K562 (cell line): ENCODE data around the gene CDH3. TPM values are rescaled to one million over a fixed set of nuclear protein-coding genes. Genes with fewer than 3 reads are reported as not detected.

Experiments
- ATAC-seq: fragments of 200-7000 bp; cut with Tn5 transposase; 3 replicates; pipeline ENCODE4 v1.9.1; 2020; ENCODE audit warnings: moderate library complexity
- BruUV-seq: library from RNA; stranded (reverse); fragments of 400-500 nt; replicated peaks from 2 replicates; lab custom pipeline; 2021; lab: Mats Ljungman, UMichigan
- CTCF ChIA-PET: fragments of 300-600 bp; formaldehyde crosslinking; extraction: SDS; loops from one replicate; lab custom pipeline; 2021; ENCODE audit warnings: low intra/inter-chr PET ratio; lab: Yijun Ruan, JAX
- POLR2A ChIA-PET: fragments of 300-600, 350-650 bp; sonication (Branson Sonifier 250); formaldehyde crosslinking; extraction: SDS; loops from one replicate; lab custom pipeline; 2021; ENCODE audit warnings: antibody characterized with exemption, inconsistent platforms; lab: Yijun Ruan, JAX
- DNase-seq, 4 experiments: peaks; one replicate each; pipeline versions ENCODE4 v3.0.0 to v3.0.0-alpha.2; 2011 to 2018; ENCODE audit warnings: low spot score in 3 of 4, mixed read lengths in 3 of 4; ENCODE audit errors: extremely low read depth in 1 of 4
- FAIRE-seq: peaks from 2 replicates; lab custom pipeline; 2011; peaks lifted over from hg19 to GRCh38; lab: Jason Lieb, UNC
- H2AFZ ChIP-seq: 2 replicates; pipeline ENCODE4 v1.6.0; 2011; ENCODE audit warnings: low read depth, low read length, control low read depth, inconsistent platforms
- H3K27ac ChIP-seq: fragments of 200-600 bp; 3 replicates; pipeline ENCODE4 v1.8.0; 2011; ENCODE audit warnings: low read depth, mild to moderate bottlenecking, control low read depth, inconsistent platforms, low read length, moderate library complexity, mixed read lengths; ENCODE audit errors: extremely low read depth
- H3K27me3 ChIP-seq, 2 experiments: fragments of 300-600 bp in 1 of 2; 2 replicates in 1 of 2; 3 replicates in 1 of 2; pipeline versions ENCODE4 v1.6.0 to v1.8.0; 2011; ENCODE audit warnings: inconsistent platforms in 2 of 2, low read length in 2 of 2, mild to moderate bottlenecking in 1 of 2, mixed read lengths in 1 of 2, moderate library complexity in 1 of 2; ENCODE audit not compliant: control insufficient read depth in 2 of 2, insufficient read depth in 2 of 2
- H3K36me3 ChIP-seq: fragments of 300-600 bp; 3 replicates; pipeline ENCODE4 v1.8.0; 2011; ENCODE audit warnings: mild to moderate bottlenecking, low read length, inconsistent platforms; ENCODE audit not compliant: control insufficient read depth, insufficient read depth
- H3K4me1 ChIP-seq, 2 experiments: fragments of 200-600 bp in 1 of 2; replicated peaks in 1 of 2; 2 replicates in 1 of 2; 3 replicates in 1 of 2; pipeline versions ENCODE4 v1.5.1 to v1.8.0; 2011; ENCODE audit warnings: inconsistent platforms in 2 of 2, low read length in 2 of 2, mild to moderate bottlenecking in 1 of 2, mixed read lengths in 1 of 2, moderate library complexity in 1 of 2; ENCODE audit not compliant: control insufficient read depth in 2 of 2, insufficient read depth in 2 of 2
- H3K4me2 ChIP-seq: 2 replicates; pipeline ENCODE4 v1.6.1; 2011; ENCODE audit warnings: low read length, control low read depth, inconsistent platforms, mixed read lengths; ENCODE audit not compliant: insufficient read depth
- H3K4me3 ChIP-seq: fragments of 200-600 bp; sonication (generic), shearing (Covaris generic); 2 replicates; pipeline ENCODE4 v1.5.1; 2016; ENCODE audit warnings: control low read depth, inconsistent platforms
- H3K79me2 ChIP-seq: fragments of 200-600 bp; 3 replicates; pipeline ENCODE4 v1.8.0; 2011; ENCODE audit warnings: low read length, inconsistent platforms; ENCODE audit not compliant: control insufficient read depth, insufficient read depth
- H3K9ac ChIP-seq, 2 experiments: 2 replicates each; pipeline versions ENCODE4 v1.6.0 to v1.6.1; 2011; ENCODE audit warnings: low read depth in 2 of 2, low read length in 2 of 2, control low read depth in 1 of 2, inconsistent platforms in 1 of 2, mild to moderate bottlenecking in 1 of 2, mixed read lengths in 1 of 2; ENCODE audit not compliant: insufficient read depth in 1 of 2
- H3K9me1 ChIP-seq: one replicate; pipeline ENCODE4 v1.6.0; 2011; ENCODE audit warnings: inconsistent platforms, mild to moderate bottlenecking, low read length, moderate library complexity; ENCODE audit not compliant: control insufficient read depth, insufficient read depth
- H3K9me3 ChIP-seq: replicated peaks from 2 replicates; pipeline ENCODE4 v1.5.1; 2011; ENCODE audit warnings: low read depth, low read length, inconsistent platforms; ENCODE audit not compliant: control insufficient read depth, insufficient read depth
- H4K20me1 ChIP-seq: replicated peaks from 2 replicates; pipeline ENCODE4 v1.6.1; 2011; ENCODE audit warnings: low read length, inconsistent platforms, mixed read lengths; ENCODE audit not compliant: control insufficient read depth, insufficient read depth
- ARNT ChIP-seq, 2 experiments: fragments of 450-650 bp; IDR thresholded peaks; 2 replicates each; pipeline ENCODE4 v1.6.1; 2016; ENCODE audit warnings: mild to moderate bottlenecking in 1 of 2
- GTF2A2 ChIP-seq: IDR thresholded peaks from 2 replicates; pipeline ENCODE4 v1.6.1; 2016; ENCODE audit warnings: mild to moderate bottlenecking, missing genetic modification characterization, missing compliant biosample characterization
- HDGF ChIP-seq: fragments of 450-650 bp; IDR thresholded peaks from 2 replicates; pipeline ENCODE4 v1.6.1; 2016
- POLR2AphosphoS2 ChIP-seq: IDR thresholded peaks from 2 replicates; pipeline ENCODE4 v1.6.1; 2012; ENCODE audit warnings: low read length, improper control_type of control experiment
- RB1 ChIP-seq: fragments of 450-650 bp; IDR thresholded peaks from 2 replicates; pipeline ENCODE4 v1.6.1; 2017; ENCODE audit warnings: low read depth, mild to moderate bottlenecking
- RBM17 ChIP-seq: fragments of 200-400 bp; formaldehyde crosslinking; IDR thresholded peaks from 2 replicates; pipeline ENCODE4 v1.6.1; 2017; ENCODE audit warnings: low read depth, mild to moderate bottlenecking, low read length, borderline replicate concordance
- RBM22 ChIP-seq: fragments of 200-400 bp; formaldehyde crosslinking; IDR thresholded peaks from 2 replicates; pipeline ENCODE4 v1.6.1; 2018; ENCODE audit warnings: low read length, low read depth; ENCODE audit not compliant: poor library complexity, severe bottlenecking
- RREB1 ChIP-seq: fragments of 250-450 bp; sonication (Bioruptor Pico); IDR thresholded peaks from 2 replicates; pipeline ENCODE4 v1.4.0; 2020
- ZBED1 ChIP-seq: IDR thresholded peaks from 2 replicates; pipeline ENCODE4 v1.6.1; 2014
- ZNF24 ChIP-seq: fragments of 450-650 bp; IDR thresholded peaks from 2 replicates; pipeline ENCODE4 v1.6.1; 2016
- ZNF311 ChIP-seq: fragments of 250-450 bp; sonication (Bioruptor Pico); IDR thresholded peaks from 2 replicates; pipeline ENCODE4 v1.4.0; 2020; ENCODE audit warnings: mild to moderate bottlenecking, moderate library complexity
- WGBS: fragments of 100-300 bp; shearing (Covaris generic); methylation state at CpG from one replicate; pipeline ENCODE4 v1.1.6; 2016; ENCODE audit warnings: low coverage, mixed read lengths; ENCODE audit not compliant: insufficient coverage; ENCODE audit errors: missing lambda C conversion rate; 5-methylcytosine and 5-hydroxymethylcytosine counted together
- in situ Hi-C: fragments of 300-500 bp; cut with MboI; formaldehyde crosslinking; loops from 4 replicates; pipeline ENCODE4 v1.15.0; 2018; ENCODE audit warnings: inconsistent platforms, mixed read lengths
- intact Hi-C: fragments of 100-400 bp; cut with micrococcal nuclease; formaldehyde crosslinking; loops from 2 replicates; pipeline ENCODE4 v1.14.2; 2022
- polyA plus RNA-seq, 8 experiments: library from polyadenylated mRNA; depleted of rRNA in 4 of 8; stranded (reverse) in 5 of 8; unstranded in 3 of 8; fragments of >200 nt; fragmentation: Nextera tagmentation in 2 of 8; fragmentation: Illumina TruSeq in 1 of 8; extraction: Ambion mirVana in 2 of 8; extraction: Trizol in 1 of 8; gene quantifications; 2 replicates each; pipeline versions ENCODE4 v1.2.1 to v1.2.3, GENCODE V29; 2011 to 2014; ENCODE audit warnings: inconsistent platforms in 1 of 8, missing spikeins in 1 of 8
- total RNA-seq, 7 experiments: library from RNA; depleted of rRNA in 6 of 7; stranded (reverse); fragments of >200 nt in 6 of 7; fragmentation: Illumina TruSeq in 2 of 7; extraction: Trizol in 2 of 7; gene quantifications; 2 replicates each; pipeline versions ENCODE4 v1.2.1 to v1.2.3, GENCODE V29; 2011 to 2021; ENCODE audit warnings: low replicate concordance in 1 of 7

Gene CDH3
- total and polyA plus RNA-seq, 9 of the 15 experiments (the other 6 are each of a cell fraction or from before 2014, with no cell fraction given), result 0.06 to 0.09 TPM; not detected in 7

- Histone ChIP-seq H3K9ac (no peak overlapping the region), H4K20me1 (no peaks in the 10 kb centered on the region; the same call in 1 of the 2 replicates), H2AFZ (no peak overlapping the region), H3K4me3 (no peak overlapping the region), H3K9me1 (peaks cover 2% of the 10 kb centered on the region), H3K27me3 (peaks cover 9 to 24% of the 10 kb centered on the region in 2 experiments), H3K4me2 (no peak overlapping the region), H3K36me3 (no peaks in the 10 kb centered on the region), H3K79me2 (no peaks in the 10 kb centered on the region), H3K9me3 (no peaks in the 10 kb centered on the region), H3K27ac (no peak overlapping the region), H3K4me1 (no peaks in the 10 kb centered on the region)
- no peak for DNase-seq
- no peak for FAIRE-seq
- POLR2A ChIA-PET, result no interaction called here
- ATAC-seq, result no peak
- in situ Hi-C loops, result no loop called here
- intact Hi-C loops, result no loop called here
- no TSS peak for BruUV-seq
- WGBS, result 9% methylated on average over 1 of the region's 1 CpG
- CTCF ChIA-PET, result no interaction called here
- TF ChIP-seq RREB1 (CRISPR knock-in tag) (no peak), RBM17 (no peak), GTF2A2 (tag) (no peak), HDGF (no peak), RB1 (no peak), POLR2AphosphoS2 (no peak), ZNF311 (CRISPR knock-in tag) (no peak), ZNF24 (no peak), ZBED1 (no peak), RBM22 (no peak), ARNT (IDR thresholded peaks at IDR 0.05) (no peak)
Measured at GRCh38 chr16:68662035-68662434, 16.9 kb downstream of the CDH3 start.
